ENCODE results near the gene SAMD4A.

The SAMD4A gene

GRCh38 chr14:54785778-54786770 lies 219.1 kb downstream of the SAMD4A start:
- H3K9me3 ChIP-seq, result no peaks in the 10 kb centered on the region

GRCh38 chr14:54786838-54787237 lies 219.9 kb downstream of the SAMD4A start:
- H3K4me3 ChIP-seq (ENCODE audit: low read depth in 1 of 2, low read length in 1 of 2), result no peak overlapping the region
- H3K27me3 ChIP-seq, result no peaks in the 10 kb centered on the region
- TF ChIP-seq CTCF (IDR thresholded peaks at IDR 0.05), result no peak
- H3K9me3 ChIP-seq, result no peaks in the 10 kb centered on the region
- no peaks in the 10 kb centered on the region for H3K36me3 ChIP-seq
- H3K27ac ChIP-seq, result no peak overlapping the region
- peaks cover 0 to 10% of the 10 kb centered on the region in 2 experiments for H3K4me1 ChIP-seq (ENCODE audit: control insufficient read depth in 1 of 2, insufficient read depth in 1 of 2, low read depth in 1 of 2, low read length in 1 of 2)

More at GRCh38 chr14:54785778-54786770, 219.1 kb downstream of the SAMD4A start:
- no peaks in the 10 kb centered on the region for H3K36me3 ChIP-seq
- peaks cover 4% of the 10 kb centered on the region for H3K27me3 ChIP-seq
- H3K4me3 ChIP-seq (ENCODE audit: low read depth in 1 of 2, low read length in 1 of 2), result no peak overlapping the region
- no peak for TF ChIP-seq CTCF (IDR thresholded peaks at IDR 0.05)
- peaks cover 0 to 10% of the 10 kb centered on the region in 2 experiments for H3K4me1 ChIP-seq (ENCODE audit: control insufficient read depth in 1 of 2, insufficient read depth in 1 of 2, low read depth in 1 of 2, low read length in 1 of 2)
- H3K27ac ChIP-seq, result no peak overlapping the region

GRCh38 chr14:54787261-54787660 lies 220.3 kb downstream of the SAMD4A start:
- H3K4me3 ChIP-seq (ENCODE audit: low read depth in 1 of 2, low read length in 1 of 2), result no peak overlapping the region
- no peaks in the 10 kb centered on the region for H3K36me3 ChIP-seq
- TF ChIP-seq CTCF (IDR thresholded peaks at IDR 0.05), result no peak
- no peaks in the 10 kb centered on the region for H3K9me3 ChIP-seq
- H3K27me3 ChIP-seq, result no peaks in the 10 kb centered on the region
- H3K4me1 ChIP-seq (ENCODE audit: control insufficient read depth in 1 of 2, insufficient read depth in 1 of 2, low read depth in 1 of 2, low read length in 1 of 2), result peaks cover 0 to 10% of the 10 kb centered on the region in 2 experiments
- no peak overlapping the region for H3K27ac ChIP-seq

GRCh38 chr14:54788701-54789100 lies 221.8 kb downstream of the SAMD4A start:
- Histone ChIP-seq H3K27me3 (no peaks in the 10 kb centered on the region), H3K4me1 (ENCODE audit: control insufficient read depth in 1 of 2, insufficient read depth in 1 of 2, low read depth in 1 of 2, low read length in 1 of 2) (no peaks in the 10 kb centered on the region), H3K27ac (no peak overlapping the region), H3K4me3 (ENCODE audit: low read depth in 1 of 2, low read length in 1 of 2) (no peak overlapping the region), H3K36me3 (no peaks in the 10 kb centered on the region), H3K9me3 (no peaks in the 10 kb centered on the region)
- no peak for TF ChIP-seq CTCF (IDR thresholded peaks at IDR 0.05)

- TF ChIP-seq CTCF (IDR thresholded peaks at IDR 0.05), result no peak
- no peak overlapping the region for H3K27ac ChIP-seq
- H3K9me3 ChIP-seq, result no peaks in the 10 kb centered on the region
- no peaks in the 10 kb centered on the region for H3K27me3 ChIP-seq
- no peak overlapping the region for H3K4me3 ChIP-seq (ENCODE audit: low read depth in 1 of 2, low read length in 1 of 2)
- no peaks in the 10 kb centered on the region for H3K36me3 ChIP-seq
- H3K4me1 ChIP-seq (ENCODE audit: control insufficient read depth in 1 of 2, insufficient read depth in 1 of 2, low read depth in 1 of 2, low read length in 1 of 2), result no peaks in the 10 kb centered on the region
Measured at GRCh38 chr14:54789166-54789565, 222.2 kb downstream of the SAMD4A start.
